ENCODE measurements around the gene REEP1.

The REEP1 gene

DNA sequence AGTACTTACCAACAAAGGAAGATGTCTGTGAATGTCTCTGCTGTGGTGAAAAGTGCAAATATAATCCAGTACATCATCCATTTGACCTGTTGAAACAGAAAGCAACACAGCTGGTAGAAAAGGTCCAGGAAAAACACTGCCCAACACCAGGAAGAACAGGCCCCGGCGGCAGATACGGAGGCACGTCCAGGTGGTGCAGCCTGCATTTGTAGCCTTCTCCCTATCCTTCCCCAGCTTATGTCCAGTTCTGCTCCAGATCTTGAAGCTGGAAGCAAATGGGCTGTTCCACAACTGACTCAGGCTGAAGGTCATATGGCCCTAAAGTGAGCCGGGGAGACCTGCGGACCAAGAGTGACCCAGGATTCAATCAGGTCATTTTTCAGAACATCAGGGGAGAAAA lies 73.5 kb downstream of the REEP1 start:
- no peaks in the 10 kb centered on the region for H3K36me3 ChIP-seq (ENCODE audit: low read depth)
- DNase-seq (ENCODE audit: low spot score) (no peak), ATAC-seq (ENCODE audit: low read depth) (no peak)
- H3K27me3 ChIP-seq (ENCODE audit: insufficient read depth, poor library complexity, severe bottlenecking): no peaks in the 10 kb centered on the region
- TF ChIP-seq, protein P1, sequence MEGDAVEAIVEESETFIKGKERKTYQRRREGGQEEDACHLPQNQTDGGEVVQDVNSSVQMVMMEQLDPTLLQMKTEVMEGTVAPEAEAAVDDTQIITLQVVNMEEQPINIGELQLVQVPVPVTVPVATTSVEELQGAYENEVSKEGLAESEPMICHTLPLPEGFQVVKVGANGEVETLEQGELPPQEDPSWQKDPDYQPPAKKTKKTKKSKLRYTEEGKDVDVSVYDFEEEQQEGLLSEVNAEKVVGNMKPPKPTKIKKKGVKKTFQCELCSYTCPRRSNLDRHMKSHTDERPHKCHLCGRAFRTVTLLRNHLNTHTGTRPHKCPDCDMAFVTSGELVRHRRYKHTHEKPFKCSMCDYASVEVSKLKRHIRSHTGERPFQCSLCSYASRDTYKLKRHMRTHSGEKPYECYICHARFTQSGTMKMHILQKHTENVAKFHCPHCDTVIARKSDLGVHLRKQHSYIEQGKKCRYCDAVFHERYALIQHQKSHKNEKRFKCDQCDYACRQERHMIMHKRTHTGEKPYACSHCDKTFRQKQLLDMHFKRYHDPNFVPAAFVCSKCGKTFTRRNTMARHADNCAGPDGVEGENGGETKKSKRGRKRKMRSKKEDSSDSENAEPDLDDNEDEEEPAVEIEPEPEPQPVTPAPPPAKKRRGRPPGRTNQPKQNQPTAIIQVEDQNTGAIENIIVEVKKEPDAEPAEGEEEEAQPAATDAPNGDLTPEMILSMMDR (IDR thresholded peaks at IDR 0.05; ENCODE audit: poor library complexity, severe bottlenecking): no peak
- H3K4me1 ChIP-seq (ENCODE audit: insufficient read depth, poor library complexity, severe bottlenecking): no peaks in the 10 kb centered on the region
- no peak overlapping the region for H3K27ac ChIP-seq (ENCODE audit: poor library complexity, severe bottlenecking)
- H3K9me3 ChIP-seq (ENCODE audit: severe bottlenecking): no peaks in the 10 kb centered on the region
- no peak overlapping the region for H3K4me3 ChIP-seq (ENCODE audit: severe bottlenecking)

DNA sequence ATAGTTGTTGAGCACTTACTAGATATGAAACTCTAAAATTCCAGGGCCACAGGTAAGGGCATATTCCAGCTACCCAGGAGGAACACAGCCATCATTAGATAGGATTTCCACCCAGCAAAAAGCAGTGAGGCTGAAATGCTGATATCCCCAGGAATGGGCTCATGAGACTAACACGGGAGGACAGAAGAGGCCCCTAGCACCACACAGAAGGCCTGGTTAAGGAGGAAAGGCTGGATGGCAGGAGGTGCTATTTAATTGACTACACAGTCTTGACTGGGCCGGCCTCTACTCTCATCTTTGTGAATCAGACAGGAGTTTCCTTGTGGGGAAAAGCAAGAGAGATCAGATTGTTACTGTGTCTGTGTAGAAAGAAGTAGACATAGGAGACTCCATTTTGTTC lies 76.4 kb downstream of the REEP1 start:
- TF ChIP-seq, protein P1 (IDR thresholded peaks at IDR 0.05; ENCODE audit: poor library complexity, severe bottlenecking): no peak
- Histone ChIP-seq H3K27me3 (ENCODE audit: insufficient read depth, poor library complexity, severe bottlenecking) (no peaks in the 10 kb centered on the region), H3K4me1 (ENCODE audit: insufficient read depth, poor library complexity, severe bottlenecking) (no peaks in the 10 kb centered on the region), H3K27ac (ENCODE audit: poor library complexity, severe bottlenecking) (no peak overlapping the region), H3K9me3 (ENCODE audit: severe bottlenecking) (no peaks in the 10 kb centered on the region), H3K36me3 (ENCODE audit: low read depth) (no peaks in the 10 kb centered on the region), H3K4me3 (ENCODE audit: severe bottlenecking) (no peak overlapping the region)
- DNase-seq (ENCODE audit: low spot score) (no peak), ATAC-seq (ENCODE audit: low read depth) (no peak)

DNA sequence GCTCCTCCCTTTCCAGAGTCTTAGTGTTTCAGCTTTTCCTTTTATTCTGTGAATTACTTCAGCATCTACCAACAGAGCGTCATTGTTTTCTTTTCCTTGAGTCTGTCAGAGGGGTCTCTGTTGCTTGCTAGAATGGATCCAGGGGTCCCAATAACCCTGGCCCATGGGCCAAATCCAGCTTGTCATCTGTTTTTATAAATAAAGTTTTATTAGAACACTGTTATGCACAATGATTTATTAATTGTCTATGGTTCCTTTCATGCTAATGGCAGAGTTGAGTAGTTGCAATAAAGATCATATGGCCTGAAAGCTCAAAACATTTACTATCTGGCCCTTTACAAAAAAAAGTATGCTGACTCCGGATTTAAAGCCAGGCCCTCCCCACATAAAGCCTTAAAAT lies 79.3 kb downstream of the REEP1 start:
- H3K4me3 ChIP-seq (ENCODE audit: severe bottlenecking): no peak overlapping the region
- H3K36me3 ChIP-seq (ENCODE audit: low read depth): no peaks in the 10 kb centered on the region
- peaks cover 4% of the 10 kb centered on the region for H3K27me3 ChIP-seq (ENCODE audit: insufficient read depth, poor library complexity, severe bottlenecking)
- ATAC-seq (ENCODE audit: low read depth) (no peak), DNase-seq (ENCODE audit: low spot score) (no peak)
- no peaks in the 10 kb centered on the region for H3K4me1 ChIP-seq (ENCODE audit: insufficient read depth, poor library complexity, severe bottlenecking)
- TF ChIP-seq, protein P1 (IDR thresholded peaks at IDR 0.05; ENCODE audit: poor library complexity, severe bottlenecking): no peak
- H3K9me3 ChIP-seq (ENCODE audit: severe bottlenecking): no peaks in the 10 kb centered on the region
- H3K27ac ChIP-seq (ENCODE audit: poor library complexity, severe bottlenecking): no peak overlapping the region

DNA sequence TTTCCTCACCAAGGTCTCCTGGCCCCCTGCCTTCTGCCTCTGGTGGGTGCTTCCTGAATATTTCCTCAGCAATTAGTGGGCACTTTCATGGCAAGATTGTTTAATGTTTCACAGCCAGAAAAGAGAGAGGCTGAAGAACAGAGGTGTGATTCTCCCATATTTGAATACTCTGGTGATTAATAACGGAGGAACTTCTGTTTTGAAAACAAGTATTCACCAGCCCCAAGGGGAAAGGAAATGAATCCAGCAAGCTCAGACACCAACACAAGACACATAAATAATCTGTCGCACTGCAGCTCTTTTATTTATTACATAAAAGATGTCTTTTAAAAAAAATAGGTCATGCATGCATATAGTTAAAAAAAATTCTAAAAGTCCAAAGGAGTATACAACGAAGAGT lies 80.4 kb downstream of the REEP1 start:
- no peak overlapping the region for H3K4me3 ChIP-seq (ENCODE audit: severe bottlenecking)
- DNase-seq (ENCODE audit: low spot score) (no peak), ATAC-seq (ENCODE audit: low read depth) (no peak)
- H3K27ac ChIP-seq (ENCODE audit: poor library complexity, severe bottlenecking): no peak overlapping the region
- H3K4me1 ChIP-seq (ENCODE audit: insufficient read depth, poor library complexity, severe bottlenecking): no peaks in the 10 kb centered on the region
- H3K27me3 ChIP-seq (ENCODE audit: insufficient read depth, poor library complexity, severe bottlenecking): peaks cover 4% of the 10 kb centered on the region
- TF ChIP-seq, protein P1 (IDR thresholded peaks at IDR 0.05; ENCODE audit: poor library complexity, severe bottlenecking): no peak
- no peaks in the 10 kb centered on the region for H3K36me3 ChIP-seq (ENCODE audit: low read depth)
- no peaks in the 10 kb centered on the region for H3K9me3 ChIP-seq (ENCODE audit: severe bottlenecking)

DNA sequence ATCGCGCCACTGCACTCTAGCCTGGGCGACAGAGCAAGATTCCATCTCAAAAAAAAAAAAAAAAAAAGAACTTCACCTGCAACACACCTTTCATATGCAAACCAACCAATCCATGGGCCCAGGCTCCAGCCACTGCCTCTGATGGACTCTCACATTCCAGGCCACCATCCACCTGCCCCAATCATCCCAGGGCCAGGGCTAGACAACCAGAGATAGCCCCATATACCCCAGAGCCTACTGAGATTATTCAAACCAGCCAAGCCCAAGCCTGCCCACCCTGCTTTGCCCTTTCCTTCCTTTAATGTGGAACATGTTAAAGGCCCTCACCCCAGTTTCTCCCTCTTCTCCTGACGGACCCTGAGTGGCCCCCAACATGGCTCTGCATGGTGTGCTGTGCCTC lies 81.1 kb downstream of the REEP1 start:
- no peak for DNase-seq (ENCODE audit: low spot score)
- TF ChIP-seq, protein P1 (IDR thresholded peaks at IDR 0.05; ENCODE audit: poor library complexity, severe bottlenecking): no peak
- H3K36me3 ChIP-seq (ENCODE audit: low read depth): no peaks in the 10 kb centered on the region
- H3K27ac ChIP-seq (ENCODE audit: poor library complexity, severe bottlenecking): no peak overlapping the region
- no peaks in the 10 kb centered on the region for H3K4me1 ChIP-seq (ENCODE audit: insufficient read depth, poor library complexity, severe bottlenecking)
- no peak for ATAC-seq (ENCODE audit: low read depth)
- no peak overlapping the region for H3K4me3 ChIP-seq (ENCODE audit: severe bottlenecking)
- peaks cover 4% of the 10 kb centered on the region for H3K27me3 ChIP-seq (ENCODE audit: insufficient read depth, poor library complexity, severe bottlenecking)
- H3K9me3 ChIP-seq (ENCODE audit: severe bottlenecking): no peaks in the 10 kb centered on the region

All from RWPE2 (cell line).